GM12892 (cell line): ENCODE data around the gene LRMDA.

Experiments used
- POLR2A ChIP-seq: IDR thresholded peaks from 2 replicates; pipeline ENCODE4 v1.6.1; 2011; ENCODE audit warnings: low read depth, low read length, control low read depth
- TAF1 ChIP-seq: IDR thresholded peaks from 2 replicates; pipeline ENCODE4 v1.6.1; 2011; ENCODE audit warnings: low read depth, mild to moderate bottlenecking, control low read depth, low read length, borderline replicate concordance

DNA sequence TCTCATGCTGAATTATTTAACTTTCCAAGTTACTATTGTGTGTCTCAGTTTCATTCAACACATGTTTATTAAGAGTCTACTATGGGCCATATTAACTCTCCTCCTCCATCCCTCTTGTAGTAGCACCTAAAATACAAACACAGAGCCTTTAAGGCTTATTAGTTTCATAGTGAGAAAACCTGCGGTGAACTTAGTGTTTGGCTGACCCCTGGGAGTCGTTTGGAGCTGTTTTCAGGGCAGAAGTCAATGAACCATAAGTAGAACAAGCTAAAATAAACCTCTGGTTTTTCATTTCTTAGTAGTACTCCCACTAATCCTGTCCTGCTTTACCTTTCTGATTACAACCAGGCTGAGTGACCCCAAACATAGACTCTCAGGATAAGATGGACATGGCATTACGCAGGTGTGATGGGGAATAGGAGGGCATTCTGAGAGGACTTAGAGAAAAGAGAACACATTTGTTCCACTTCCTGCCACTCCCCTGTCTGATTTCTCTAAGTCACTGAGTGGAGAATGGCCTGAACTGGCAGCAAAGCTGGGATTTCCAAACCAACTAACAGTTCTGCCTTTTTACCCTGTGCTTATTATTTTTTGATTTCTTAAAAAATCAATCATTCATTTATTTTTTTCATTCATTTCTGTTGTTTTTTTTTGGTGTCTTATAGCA, 74.5 kb downstream of the LRMDA start:
- TF ChIP-seq POLR2A (no peak), TAF1 (no peak)
